Small intestine (tissue), 7 donors: ENCODE data around the gene TRIL. TPM values are rescaled to one million over a fixed set of nuclear protein-coding genes. Genes with fewer than 3 reads are reported as not detected.

ENCODE experiments used
- DNase-seq, 2 donors: peaks; one replicate each; pipeline versions ENCODE4 v3.0.0 to v3.0.0-alpha.2; 2013
- FAIRE-seq: peaks from 2 replicates; lab custom pipeline; 2012; peaks lifted over from hg19 to GRCh38; lab: Jason Lieb, UNC
- H3K27ac ChIP-seq, 3 donors: one replicate each; pipeline ENCODE4 v1.5.1; 2013; ENCODE audit warnings: low read length in 2 of 3, mild to moderate bottlenecking in 2 of 3, control low read depth in 1 of 3, inconsistent platforms in 1 of 3, low read depth in 1 of 3, moderate library complexity in 1 of 3
- H3K27me3 ChIP-seq, 3 donors: one replicate each; pipeline ENCODE4 v1.6.1; 2013; ENCODE audit warnings: low read length in 3 of 3, inconsistent platforms in 1 of 3; ENCODE audit not compliant: control insufficient read depth in 3 of 3, insufficient read depth in 3 of 3
- H3K36me3 ChIP-seq, 3 donors: one replicate each; pipeline ENCODE4 v1.6.1; 2013; ENCODE audit warnings: low read length in 3 of 3, inconsistent platforms in 1 of 3, low read depth in 1 of 3, mild to moderate bottlenecking in 1 of 3, moderate library complexity in 1 of 3; ENCODE audit not compliant: control insufficient read depth in 3 of 3, insufficient read depth in 2 of 3
- H3K4me1 ChIP-seq, 3 donors: one replicate each; pipeline ENCODE4 v1.6.1; 2013; ENCODE audit warnings: low read length in 2 of 3, inconsistent platforms in 1 of 3, low read depth in 1 of 3, mild to moderate bottlenecking in 1 of 3, moderate library complexity in 1 of 3; ENCODE audit not compliant: control insufficient read depth in 3 of 3, insufficient read depth in 2 of 3
- H3K4me3 ChIP-seq, 3 donors: one replicate each; pipeline ENCODE4 v1.5.1; 2013; ENCODE audit warnings: low read length in 3 of 3, control low read depth in 1 of 3, inconsistent platforms in 1 of 3, low read depth in 1 of 3, mild to moderate bottlenecking in 1 of 3, moderate library complexity in 1 of 3
- H3K9me3 ChIP-seq, 2 donors: one replicate each; pipeline ENCODE4 v1.6.1; 2013; ENCODE audit warnings: low read depth in 1 of 2, low read length in 1 of 2; ENCODE audit not compliant: control insufficient read depth in 2 of 2, insufficient read depth in 1 of 2
- WGBS, 3 donors: extraction: QIAGEN DNeasy Blood & Tissue Kit; methylation state at CpG; one replicate each; pipeline ENCODE4 v1.1.7; 2013; 5-methylcytosine and 5-hydroxymethylcytosine counted together
- polyA plus RNA-seq, 4 donors: library from polyadenylated mRNA; stranded (reverse) in 3 of 4; unstranded in 1 of 4; fragments of 200-250 nt in 3 of 4; fragments of 120-200 nt in 1 of 4; gene quantifications; one replicate each; pipeline versions ENCODE4 v1.2.1 to v1.2.3, GENCODE V29; 2013
- donor health status: healthy with polysubstance abuse.
- donor health status: control.
- donor health status: control.
- donor health status: Bipolar disorder and iron deficiency.
- donor health status: healthy.

Gene TRIL
- polyA plus RNA-seq, 4 donors, result 0.22 to 2.9 (median 1.5) TPM

DNA sequence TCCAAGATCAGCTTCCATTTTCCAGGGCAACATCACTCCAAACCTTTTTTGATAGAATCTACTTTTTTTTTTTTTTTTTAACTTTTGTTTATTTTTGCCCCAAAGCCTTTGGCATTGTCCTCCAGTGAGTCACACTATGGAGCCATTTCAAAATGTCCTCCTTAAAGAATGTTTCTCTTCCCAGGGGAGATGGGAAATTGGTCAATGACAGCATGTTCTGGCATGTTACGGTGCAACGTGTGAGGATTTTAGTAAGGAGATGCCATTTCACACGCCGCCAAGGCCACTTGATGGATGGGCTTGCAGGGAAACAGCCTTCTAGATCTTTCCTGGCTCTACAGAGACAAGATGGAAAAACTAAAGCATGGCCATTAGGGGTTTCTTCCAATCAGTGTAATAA lies 30.7 kb upstream of the TRIL start:
- no peak for FAIRE-seq
- WGBS, 3 donors, result 70 to 92% (median 89%) methylated on average over 4 of the region's 4 CpGs
- peaks cover 0 to 7% (median 3%) of the 10 kb centered on the region in 3 donors for H3K4me1 ChIP-seq
- H3K27ac ChIP-seq, result no peak overlapping the region
- no peaks in the 10 kb centered on the region for H3K36me3 ChIP-seq
- DNase-seq, result no peak
- H3K4me3 ChIP-seq, result no peak overlapping the region
- H3K9me3 ChIP-seq, result no peaks in the 10 kb centered on the region
- H3K27me3 ChIP-seq, result no peaks in the 10 kb centered on the region

DNA sequence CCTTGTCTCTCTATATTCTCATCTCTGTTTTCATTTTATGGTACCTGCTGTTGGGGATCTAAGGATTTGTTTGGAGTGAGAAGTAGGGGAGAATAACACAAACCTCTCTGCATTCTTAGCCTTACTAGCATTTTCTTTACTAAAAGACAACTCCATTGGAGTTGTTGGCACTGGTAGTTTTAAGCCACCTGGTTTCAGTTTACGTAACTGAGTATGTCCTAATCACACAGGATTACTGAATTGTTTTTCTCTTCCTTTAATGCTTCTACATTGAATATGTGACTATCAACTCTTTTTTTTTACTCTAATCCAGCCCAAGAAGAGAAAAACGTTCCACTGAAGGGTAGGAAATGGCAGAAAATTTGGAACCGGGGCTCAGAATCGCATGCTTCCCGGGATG lies 30.0 kb upstream of the TRIL start:
- FAIRE-seq (no peak), DNase-seq (no peak)
- Histone ChIP-seq H3K27me3 (no peaks in the 10 kb centered on the region), H3K9me3 (no peaks in the 10 kb centered on the region), H3K4me3 (no peak overlapping the region), H3K36me3 (no peaks in the 10 kb centered on the region), H3K4me1 (peaks cover 0 to 7% (median 3%) of the 10 kb centered on the region in 3 donors), H3K27ac (no peak overlapping the region)
- WGBS, 3 donors, result 80 to 86% (median 82%) methylated on average over 5 of the region's 5 CpGs

DNA sequence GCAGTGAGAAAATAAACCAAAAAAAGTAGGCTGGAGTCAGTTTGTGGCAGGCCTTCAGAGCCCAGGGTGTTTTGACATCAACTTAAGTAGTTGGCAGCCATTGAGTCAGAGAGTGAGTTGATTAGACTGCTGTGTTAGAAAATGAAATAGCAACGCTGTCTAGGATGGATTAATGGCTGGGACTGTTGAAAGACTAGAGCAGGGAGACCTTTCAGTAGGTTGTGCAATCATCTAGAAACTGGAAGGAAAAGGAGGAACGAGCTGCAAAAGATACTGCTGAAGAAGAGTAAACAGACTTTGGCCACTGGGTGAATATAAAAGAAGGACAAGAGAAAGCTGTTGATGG lies 28.6 kb upstream of the TRIL start:
- Histone ChIP-seq H3K4me1 (peaks cover 0 to 7% (median 3%) of the 10 kb centered on the region in 3 donors), H3K27me3 (no peaks in the 10 kb centered on the region), H3K27ac (no peak overlapping the region), H3K9me3 (no peaks in the 10 kb centered on the region), H3K4me3 (no peak overlapping the region), H3K36me3 (no peaks in the 10 kb centered on the region)
- 12 to 19% (median 14%) methylated on average over 2 of the region's 2 CpGs for WGBS, 3 donors
- FAIRE-seq (no peak), DNase-seq (peak; percentile 13 to 61)

DNA sequence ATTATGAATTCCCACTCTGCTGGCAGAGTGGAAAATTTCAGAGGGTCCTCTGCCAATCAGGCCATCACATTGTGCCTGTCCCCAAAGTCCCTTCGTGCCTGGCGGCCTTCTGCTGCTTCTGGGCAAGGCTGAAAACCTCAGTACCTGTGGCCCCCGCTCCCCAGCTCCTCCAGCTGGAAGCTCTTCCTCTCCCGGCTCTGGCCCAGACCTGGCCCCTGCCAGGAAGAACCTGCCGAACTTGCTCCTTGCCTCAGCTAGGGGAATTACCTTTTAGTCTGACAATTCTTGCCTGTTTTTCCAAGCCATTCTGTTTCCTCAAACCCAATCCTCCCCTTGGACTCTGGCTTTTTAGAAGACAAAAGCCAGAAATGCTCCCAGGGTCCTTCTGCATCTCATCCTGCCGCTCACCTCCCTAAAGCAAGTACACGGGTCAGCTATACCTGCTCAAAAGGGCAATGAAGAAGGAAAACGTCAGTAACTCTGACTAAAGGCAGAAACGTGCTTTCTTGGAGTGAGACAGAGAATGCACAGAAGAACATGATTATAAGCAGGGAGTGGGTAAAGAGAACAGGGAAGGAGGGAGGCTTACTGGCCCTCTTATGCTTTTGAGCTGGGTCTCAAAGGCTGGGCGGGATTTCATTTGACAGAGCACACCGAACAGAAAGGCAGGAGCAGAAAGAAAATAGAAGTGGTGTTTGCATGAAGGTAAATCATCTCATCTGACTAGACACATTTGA lies 28.1 kb upstream of the TRIL start:
- no peaks in the 10 kb centered on the region for H3K9me3 ChIP-seq
- H3K4me1 ChIP-seq, result peaks cover 0 to 7% (median 3%) of the 10 kb centered on the region in 3 donors
- H3K4me3 ChIP-seq, result no peak overlapping the region
- FAIRE-seq, result no peak
- no peak overlapping the region for H3K27ac ChIP-seq
- no peaks in the 10 kb centered on the region for H3K36me3 ChIP-seq
- 63 to 66% (median 65%) methylated on average over 11 of the region's 11 CpGs for WGBS, 3 donors
- H3K27me3 ChIP-seq, result no peaks in the 10 kb centered on the region
- DNase-seq, result no peak

- DNase-seq (no peak), FAIRE-seq (no peak)
- Histone ChIP-seq H3K4me3 (no peak overlapping the region), H3K4me1 (peaks cover 0 to 7% (median 6%) of the 10 kb centered on the region in 3 donors), H3K27ac (peak overlapping the region in 1 of 3 donors; percentile 46), H3K27me3 (no peaks in the 10 kb centered on the region), H3K9me3 (no peaks in the 10 kb centered on the region), H3K36me3 (no peaks in the 10 kb centered on the region)
- WGBS, 3 donors, result 60 to 73% (median 62%) methylated on average over 4 of the region's 4 CpGs
Observed at GRCh38 chr7:28984631-28985030, 26.5 kb upstream of the TRIL start.

DNA sequence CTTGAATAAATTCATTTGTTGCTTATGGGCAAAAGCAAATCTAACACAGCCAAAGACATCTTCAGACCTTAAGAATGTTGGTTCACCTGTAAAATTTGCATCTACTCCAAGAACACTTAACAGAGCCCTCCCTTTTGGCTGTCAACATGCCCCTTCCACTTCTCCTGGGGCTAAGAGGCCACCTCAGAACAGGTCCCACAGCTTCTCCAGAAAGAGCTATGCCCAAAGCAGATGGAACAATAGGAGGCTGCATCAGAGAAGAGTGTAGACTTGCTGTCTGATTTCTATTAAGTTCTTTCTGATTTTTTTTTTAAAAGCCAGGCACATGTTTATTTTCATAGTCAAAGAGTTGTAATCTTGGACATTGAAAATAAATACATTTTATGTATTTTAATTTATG lies 26.1 kb upstream of the TRIL start:
- H3K27ac ChIP-seq, result no peak overlapping the region
- FAIRE-seq, result no peak

GRCh38 chr7:28983396-28984190 lies 25.5 kb upstream of the TRIL start:
- FAIRE-seq, result no peak
- no peak for DNase-seq
- H3K4me3 ChIP-seq, result no peak overlapping the region
- no peaks in the 10 kb centered on the region for H3K27me3 ChIP-seq
- H3K9me3 ChIP-seq, result no peaks in the 10 kb centered on the region
- H3K36me3 ChIP-seq, result no peaks in the 10 kb centered on the region
- H3K27ac ChIP-seq, result no peak overlapping the region
- H3K4me1 ChIP-seq, result peaks cover 0 to 7% (median 6%) of the 10 kb centered on the region in 3 donors
- WGBS, 3 donors, result 83 to 95% (median 90%) methylated on average over 4 of the region's 4 CpGs

More for the DNA sequence above, 26.1 kb upstream of the TRIL start:
- no peaks in the 10 kb centered on the region for H3K36me3 ChIP-seq
- peaks cover 0 to 7% (median 6%) of the 10 kb centered on the region in 3 donors for H3K4me1 ChIP-seq
- no peak overlapping the region for H3K4me3 ChIP-seq
- DNase-seq, result no peak
- no peaks in the 10 kb centered on the region for H3K9me3 ChIP-seq
- no peaks in the 10 kb centered on the region for H3K27me3 ChIP-seq

DNA sequence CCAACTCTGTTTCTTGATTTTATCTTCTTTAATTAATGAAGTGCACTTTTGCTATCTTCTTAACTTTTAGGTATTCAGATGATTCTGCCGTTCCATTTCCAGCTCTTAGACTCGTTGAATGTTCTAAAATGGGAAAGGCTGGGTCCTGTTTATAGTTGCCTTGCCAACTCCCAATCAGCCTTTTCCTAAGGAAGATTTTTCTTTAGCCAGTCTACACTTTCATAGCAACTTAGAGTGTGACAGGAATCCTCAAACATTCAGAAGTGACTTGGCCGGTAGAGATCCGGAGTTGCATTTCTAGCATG lies 23.0 kb upstream of the TRIL start:
- H3K36me3 ChIP-seq, result no peaks in the 10 kb centered on the region
- no peak overlapping the region for H3K4me3 ChIP-seq
- H3K4me1 ChIP-seq, result peaks cover 0 to 6% (median under 1%) of the 10 kb centered on the region in 3 donors
- 52 to 89% (median 77%) methylated on average over 4 of the region's 4 CpGs for WGBS, 3 donors
- no peak for FAIRE-seq
- no peak overlapping the region for H3K27ac ChIP-seq
- DNase-seq, result no peak
- H3K27me3 ChIP-seq, result no peaks in the 10 kb centered on the region
- H3K9me3 ChIP-seq, result no peaks in the 10 kb centered on the region
